Esophagus muscularis mucosa (tissue), 4 donors: ENCODE measurements around the gene ADAM8. TPM values are rescaled to one million over a fixed set of nuclear protein-coding genes. Genes with fewer than 3 reads are reported as not detected.

ENCODE experiments used
- DNase-seq: peaks from one replicate; pipeline ENCODE4 v3.0.0-alpha.2; 2017; ENCODE audit errors: extremely low spot score
- H3K27ac ChIP-seq, 4 donors: fragments of 200-600 bp; sonication (generic); replicated peaks in 1 of 4; 1 replicate in 3 of 4; 2 replicates in 1 of 4; pipeline ENCODE4 v1.5.1; 2016 to 2019; ENCODE audit warnings: mild to moderate bottlenecking in 1 of 4
- H3K27me3 ChIP-seq, 4 donors: fragments of 200-600 bp; sonication (generic); one replicate each; pipeline versions ENCODE4 v1.5.1 to v1.6.0; 2016 to 2019
- H3K36me3 ChIP-seq, 4 donors: fragments of 200-600 bp; sonication (generic); one replicate each; pipeline ENCODE4 v1.5.1; 2016 to 2019
- H3K4me1 ChIP-seq, 4 donors: fragments of 200-600 bp; sonication (generic); one replicate each; pipeline ENCODE4 v1.5.1; 2016 to 2019
- H3K4me3 ChIP-seq, 4 donors: fragments of 200-600 bp; sonication (generic); 1 replicate in 2 of 4; 2 replicates in 2 of 4; pipeline ENCODE4 v1.5.1; 2016 to 2019; ENCODE audit warnings: mild to moderate bottlenecking in 4 of 4, moderate library complexity in 1 of 4
- H3K9me3 ChIP-seq, 4 donors: fragments of 200-600 bp; sonication (generic); 1 replicate in 3 of 4; 2 replicates in 1 of 4; pipeline ENCODE4 v1.5.1; 2016 to 2019
- EP300 ChIP-seq: sonication (generic); formaldehyde crosslinking; IDR thresholded peaks from one replicate; pipeline ENCODE4 v1.6.1; 2017; ENCODE audit warnings: antibody characterized with exemption
- POLR2A ChIP-seq: fragments of 450-650 bp; IDR thresholded peaks from one replicate; pipeline ENCODE4 v1.6.1; 2017; ENCODE audit warnings: antibody characterized with exemption, moderate library complexity, mild to moderate bottlenecking, low read depth
- POLR2AphosphoS5 ChIP-seq, 2 donors: sonication (generic); formaldehyde crosslinking; IDR thresholded peaks; one replicate each; pipeline ENCODE4 v1.6.1; 2017; ENCODE audit warnings: antibody characterized with exemption in 2 of 2
- WGBS: methylation state at CpG from one replicate; pipeline ENCODE4 v1.1.5; 2018; 5-methylcytosine and 5-hydroxymethylcytosine counted together
- intact Hi-C: fragments of 100-400 bp; cut with DNase I; formaldehyde crosslinking; loops from one replicate; pipeline ENCODE4 v1.15.1; 2023
- total RNA-seq, 4 donors: library from RNA; depleted of rRNA; stranded (reverse); fragments of >200 nt; gene quantifications; one replicate each; pipeline versions ENCODE4 v1.1.0 to v1.2.1, GENCODE V29; 2016
- TF ChIP-seq, protein P1 (sequence below), 3 experiments: fragments of 200-600 bp in 2 of 3; fragments of 450-650 bp in 1 of 3; sonication (generic) in 2 of 3; IDR thresholded peaks; one replicate each; pipeline ENCODE4 v1.5.1; 2017 to 2019; ENCODE audit warnings: antibody characterized with exemption in 3 of 3, mild to moderate bottlenecking in 2 of 3, moderate library complexity in 1 of 3

The ADAM8 gene
- total RNA-seq, 4 donors from 2014 or later: 1.2 to 8.9 (median 2.3) TPM

- H3K4me1 ChIP-seq: no peaks in the 10 kb centered on the region
- no peaks in the 10 kb centered on the region for H3K27me3 ChIP-seq
- H3K4me3 ChIP-seq: no peak overlapping the region
- no peak overlapping the region for H3K27ac ChIP-seq
- WGBS: 55% methylated on average over 4 of the region's 38 CpGs
- DNase-seq: no peak
- peaks cover 83 to 90% (median 88%) of the 10 kb centered on the region in 4 donors for H3K36me3 ChIP-seq
- intact Hi-C loops: no loop called here
- H3K9me3 ChIP-seq: no peaks in the 10 kb centered on the region
- TF ChIP-seq POLR2A (no peak), POLR2AphosphoS5 (IDR thresholded peaks at IDR 0.05) (no peak), EP300 (no peak)
- TF ChIP-seq, protein P1, sequence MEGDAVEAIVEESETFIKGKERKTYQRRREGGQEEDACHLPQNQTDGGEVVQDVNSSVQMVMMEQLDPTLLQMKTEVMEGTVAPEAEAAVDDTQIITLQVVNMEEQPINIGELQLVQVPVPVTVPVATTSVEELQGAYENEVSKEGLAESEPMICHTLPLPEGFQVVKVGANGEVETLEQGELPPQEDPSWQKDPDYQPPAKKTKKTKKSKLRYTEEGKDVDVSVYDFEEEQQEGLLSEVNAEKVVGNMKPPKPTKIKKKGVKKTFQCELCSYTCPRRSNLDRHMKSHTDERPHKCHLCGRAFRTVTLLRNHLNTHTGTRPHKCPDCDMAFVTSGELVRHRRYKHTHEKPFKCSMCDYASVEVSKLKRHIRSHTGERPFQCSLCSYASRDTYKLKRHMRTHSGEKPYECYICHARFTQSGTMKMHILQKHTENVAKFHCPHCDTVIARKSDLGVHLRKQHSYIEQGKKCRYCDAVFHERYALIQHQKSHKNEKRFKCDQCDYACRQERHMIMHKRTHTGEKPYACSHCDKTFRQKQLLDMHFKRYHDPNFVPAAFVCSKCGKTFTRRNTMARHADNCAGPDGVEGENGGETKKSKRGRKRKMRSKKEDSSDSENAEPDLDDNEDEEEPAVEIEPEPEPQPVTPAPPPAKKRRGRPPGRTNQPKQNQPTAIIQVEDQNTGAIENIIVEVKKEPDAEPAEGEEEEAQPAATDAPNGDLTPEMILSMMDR (IDR thresholded peaks at IDR 0.05): no peak
Measured at GRCh38 chr10:133292919-133293809, 16.5 kb upstream of the ADAM8 start.

- WGBS: 96% methylated on average over 14 of the region's 24 CpGs
- Histone ChIP-seq H3K4me1 (no peaks in the 10 kb centered on the region), H3K36me3 (peaks cover 80 to 90% (median 88%) of the 10 kb centered on the region in 4 donors), H3K4me3 (no peak overlapping the region), H3K27ac (no peak overlapping the region), H3K27me3 (no peaks in the 10 kb centered on the region), H3K9me3 (no peaks in the 10 kb centered on the region)
- DNase-seq: no peak
- no peak for TF ChIP-seq POLR2AphosphoS5 (IDR thresholded peaks at IDR 0.05)
- TF ChIP-seq POLR2A: no peak
- TF ChIP-seq EP300: no peak
- TF ChIP-seq, protein P1 (IDR thresholded peaks at IDR 0.05): no peak
- intact Hi-C loops: no loop called here
Measured at GRCh38 chr10:133289761-133290160, 13.1 kb upstream of the ADAM8 start.

DNA sequence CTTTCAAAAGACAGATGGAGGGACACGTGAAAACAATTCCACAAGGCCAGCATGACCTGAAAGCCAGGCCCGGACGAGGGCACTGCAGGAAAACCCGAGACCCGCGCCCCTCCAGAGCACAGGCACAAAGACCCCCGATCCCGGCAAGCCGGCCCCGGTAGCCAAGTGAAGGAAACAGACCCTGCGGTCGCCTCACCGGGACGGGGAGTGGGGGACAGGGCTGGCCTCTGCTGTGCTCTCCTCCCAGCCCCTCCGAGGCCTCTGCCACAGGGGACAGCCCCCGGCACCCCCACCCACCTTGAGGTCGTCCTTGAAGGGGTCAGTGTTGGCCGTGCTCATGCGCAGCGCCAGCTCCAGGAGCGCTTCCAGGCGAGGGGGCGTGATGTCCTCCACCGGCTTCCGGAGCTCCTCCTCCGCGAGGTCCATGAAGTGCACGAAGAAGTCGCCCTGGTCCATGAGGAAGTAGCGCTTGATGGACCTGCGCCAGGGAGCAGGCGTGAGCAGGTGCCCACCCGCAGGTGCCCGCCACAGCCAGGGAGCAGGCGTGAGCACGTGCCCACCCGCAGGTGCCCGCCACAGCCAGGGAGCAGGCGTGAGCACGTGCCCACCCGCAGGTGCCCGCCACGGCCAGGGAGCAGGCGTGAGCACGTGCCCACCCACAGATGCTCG is 11.3 kb upstream of the ADAM8 start:
- Histone ChIP-seq H3K9me3 (no peaks in the 10 kb centered on the region), H3K4me1 (no peaks in the 10 kb centered on the region), H3K27me3 (no peaks in the 10 kb centered on the region), H3K27ac (no peak overlapping the region), H3K36me3 (peaks cover 80 to 90% (median 88%) of the 10 kb centered on the region in 4 donors), H3K4me3 (no peak overlapping the region)
- TF ChIP-seq POLR2A: no peak
- TF ChIP-seq, protein P1 (IDR thresholded peaks at IDR 0.05): no peak
- no peak for TF ChIP-seq POLR2AphosphoS5 (IDR thresholded peaks at IDR 0.05)
- 92% methylated on average over 36 of the region's 46 CpGs for WGBS
- DNase-seq: no peak
- intact Hi-C loops: no loop called here

- Histone ChIP-seq H3K4me3 (no peak overlapping the region), H3K27ac (no peak overlapping the region), H3K36me3 (peaks cover 89 to 98% (median 96%) of the 10 kb centered on the region in 4 donors), H3K4me1 (no peaks in the 10 kb centered on the region), H3K27me3 (no peaks in the 10 kb centered on the region), H3K9me3 (no peaks in the 10 kb centered on the region)
- TF ChIP-seq EP300 (no peak), POLR2AphosphoS5 (IDR thresholded peaks at IDR 0.05) (no peak), POLR2A (no peak)
- TF ChIP-seq, protein P1 (IDR thresholded peaks at IDR 0.05): no peak
- intact Hi-C loops: no loop called here
- no peak for DNase-seq
- 87% methylated on average over 18 of the region's 18 CpGs for WGBS
Measured at GRCh38 chr10:133286366-133286765, 9.7 kb upstream of the ADAM8 start.
